GM21528 (cell line): ENCODE results near the gene UBXN1.
"Not testable (repeated sequence)": the region's sequence is repeated elsewhere in the genome, so short reads cannot be mapped to it uniquely, and the experiment has no call there.

Experiments used
- ATAC-seq: cut with Tn5 transposase; IDR thresholded peaks from one replicate; pipeline ENCODE4 v1.9.1; 2021; ENCODE audit warnings: mild to moderate bottlenecking, moderate library complexity; ENCODE audit not compliant: unreplicated experiment, low FRiP score

The UBXN1 gene

DNA sequence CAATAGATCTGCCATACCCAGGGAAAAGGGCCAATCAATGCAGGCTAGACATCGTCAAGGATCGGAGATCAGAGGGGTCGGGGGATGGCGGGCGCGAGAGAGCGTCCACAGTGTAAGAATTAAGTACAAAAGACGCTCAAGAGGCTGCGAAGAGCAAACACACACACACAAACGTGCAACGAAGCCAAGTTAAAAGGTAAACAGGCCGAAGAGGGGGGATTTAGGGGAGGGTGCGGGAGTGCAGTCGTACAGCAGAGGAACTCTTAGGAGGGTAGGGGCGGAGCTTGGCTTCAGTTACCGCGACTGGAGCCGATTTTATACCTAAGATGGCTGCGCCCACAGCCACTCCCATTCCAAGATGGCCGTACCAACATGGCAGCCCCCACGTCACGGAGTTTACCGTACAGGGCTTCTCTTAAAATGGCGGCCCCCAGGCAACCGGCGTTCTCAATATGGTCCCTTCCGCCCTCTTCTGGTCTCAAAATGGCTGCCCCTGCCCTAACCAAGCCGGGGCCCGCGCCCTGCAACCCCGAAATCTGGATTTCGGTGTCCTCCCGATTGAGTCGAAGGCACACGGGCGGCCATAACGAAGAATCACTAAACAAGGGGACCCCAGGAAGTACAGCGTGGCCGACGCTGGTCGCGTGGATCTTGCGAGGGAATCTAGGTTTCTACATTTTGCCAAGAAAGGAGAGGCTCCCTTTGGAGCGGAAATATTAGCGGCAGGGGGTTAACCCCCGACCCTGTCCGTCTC lies 30.6 kb upstream of the UBXN1 start:
- ATAC-seq: peak; percentile 73

DNA sequence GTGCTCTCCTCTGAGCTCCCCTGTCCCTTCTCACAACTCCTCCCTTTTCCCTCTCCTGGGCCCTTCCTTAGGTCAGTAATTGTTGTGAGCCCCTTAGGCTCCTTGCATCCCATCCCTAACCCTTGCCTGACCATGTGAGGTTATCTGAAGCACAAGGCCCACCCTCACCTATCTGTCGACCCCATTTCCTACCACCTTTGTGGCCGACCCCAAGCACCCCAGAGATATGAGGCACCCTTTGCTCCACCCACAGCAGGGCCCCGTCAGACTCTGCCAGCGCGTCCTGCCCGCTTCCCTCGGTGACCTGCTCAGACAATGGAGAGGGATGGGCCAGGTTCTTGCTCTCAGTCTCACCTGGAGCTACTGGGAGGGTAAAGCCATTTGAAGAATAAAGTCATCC lies 29.9 kb upstream of the UBXN1 start:
- no peak for ATAC-seq

- ATAC-seq: no peak
Observed at GRCh38 chr11:62708392-62708791, 29.5 kb upstream of the UBXN1 start.

- ATAC-seq: no peak
Observed at GRCh38 chr11:62707277-62707861, 28.5 kb upstream of the UBXN1 start, which contains the start of the genes BSCL2 and GNG3. Gene BSCL2 (minus strand): TSS chr11:62707424. CDS start chr11:62707195, 229 bp downstream. Gene GNG3 (plus strand): TSS chr11:62707676. CDS start chr11:62708296, 620 bp downstream.

- no peak for ATAC-seq
Observed at GRCh38 chr11:62706850-62707247, 28.0 kb upstream of the UBXN1 start.

DNA sequence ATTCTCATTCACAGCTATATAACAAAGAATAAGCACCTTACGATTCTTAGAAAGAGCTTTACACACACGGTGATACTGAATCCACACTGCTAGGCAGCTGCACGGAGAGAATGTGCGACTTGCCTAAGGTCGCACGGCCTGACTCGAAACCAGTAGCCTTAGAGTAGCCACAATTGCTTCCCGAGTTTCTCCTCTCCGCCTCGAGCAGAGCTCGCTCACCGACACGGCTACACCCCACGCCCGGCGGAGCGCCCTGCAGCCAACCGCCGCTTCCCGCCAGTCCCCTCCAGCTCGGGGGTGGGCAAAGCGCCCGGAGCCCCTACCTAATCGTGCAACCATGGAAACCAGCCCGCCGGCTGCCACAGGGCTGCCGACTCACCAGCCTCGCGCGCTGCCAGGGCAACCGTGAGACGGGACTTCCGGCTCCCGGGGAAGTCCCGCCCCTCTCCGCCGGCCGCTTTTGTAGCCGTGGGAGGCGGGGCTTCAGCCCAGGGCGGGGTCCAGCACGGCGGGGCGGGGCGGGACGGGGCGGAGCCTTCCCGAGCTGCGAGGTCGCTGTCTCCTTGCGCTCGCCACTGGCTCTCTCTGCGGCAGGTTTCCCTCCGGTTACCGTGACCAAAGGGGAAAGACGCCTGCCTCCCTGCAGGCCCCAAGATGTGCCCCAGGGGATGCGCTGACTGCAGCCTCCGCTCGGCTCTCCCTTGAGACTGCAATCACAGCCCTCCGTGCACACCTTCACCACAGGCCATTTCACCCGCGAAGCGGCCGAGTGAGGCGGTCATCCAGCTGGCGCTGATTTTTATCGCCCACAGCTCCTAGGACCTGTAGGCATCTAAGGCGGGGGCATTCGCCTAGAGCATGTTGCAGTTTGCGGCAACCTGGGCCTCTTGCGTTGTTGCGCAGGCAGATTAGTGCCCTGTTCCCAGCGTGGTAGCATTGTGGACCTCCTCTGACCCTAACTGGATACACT lies 27.3 kb upstream of the UBXN1 start:
- peak; percentile 50 for ATAC-seq

- ATAC-seq: no peak
Observed at GRCh38 chr11:62705413-62705812, 26.5 kb upstream of the UBXN1 start.

DNA sequence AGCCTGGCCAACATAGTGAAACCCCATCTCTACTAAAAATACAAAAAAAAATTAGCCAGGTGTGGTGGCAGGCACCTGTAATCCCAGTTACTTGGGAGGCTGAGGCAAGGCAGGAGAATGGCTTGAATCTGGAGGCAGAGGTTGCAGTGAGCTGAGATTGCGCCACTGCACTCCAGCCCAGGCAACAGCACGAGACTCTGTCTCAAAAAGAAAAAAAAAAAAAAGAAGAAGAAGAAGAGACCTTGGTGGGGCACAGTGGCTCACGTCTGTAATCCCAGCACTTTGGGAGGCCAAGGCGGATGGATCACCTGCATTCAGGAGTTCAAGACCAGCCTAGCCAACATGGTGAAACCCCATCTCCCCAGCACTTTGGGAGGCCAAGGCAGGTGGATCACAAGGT lies 25.0 kb upstream of the UBXN1 start:
- not testable (repeated sequence) for ATAC-seq

DNA sequence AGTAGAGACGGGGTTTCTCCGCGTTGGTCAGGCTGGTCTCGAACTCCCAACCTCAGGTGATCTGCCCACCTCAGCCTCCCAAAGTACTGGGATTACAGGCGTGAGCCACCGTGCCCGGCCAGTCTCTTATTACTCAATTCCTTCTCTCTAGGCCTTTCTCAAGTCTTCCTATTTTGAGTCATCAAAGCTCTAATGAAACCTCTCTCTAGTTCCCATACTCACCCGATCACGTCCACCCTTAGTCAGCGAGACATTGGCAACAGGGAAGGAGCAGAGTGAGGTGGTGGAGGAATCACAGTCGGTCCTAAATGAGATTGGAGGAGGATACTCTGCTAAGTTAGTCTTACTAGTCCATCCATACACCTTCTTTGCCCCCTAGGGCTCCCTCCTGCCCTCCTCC lies 23.4 kb upstream of the UBXN1 start:
- no peak for ATAC-seq

GRCh38 chr11:62694455-62695167 lies 15.7 kb upstream of the UBXN1 start:
- ATAC-seq: no peak

GRCh38 chr11:62693624-62694023 lies 14.8 kb upstream of the UBXN1 start:
- ATAC-seq: not testable (repeated sequence)

DNA sequence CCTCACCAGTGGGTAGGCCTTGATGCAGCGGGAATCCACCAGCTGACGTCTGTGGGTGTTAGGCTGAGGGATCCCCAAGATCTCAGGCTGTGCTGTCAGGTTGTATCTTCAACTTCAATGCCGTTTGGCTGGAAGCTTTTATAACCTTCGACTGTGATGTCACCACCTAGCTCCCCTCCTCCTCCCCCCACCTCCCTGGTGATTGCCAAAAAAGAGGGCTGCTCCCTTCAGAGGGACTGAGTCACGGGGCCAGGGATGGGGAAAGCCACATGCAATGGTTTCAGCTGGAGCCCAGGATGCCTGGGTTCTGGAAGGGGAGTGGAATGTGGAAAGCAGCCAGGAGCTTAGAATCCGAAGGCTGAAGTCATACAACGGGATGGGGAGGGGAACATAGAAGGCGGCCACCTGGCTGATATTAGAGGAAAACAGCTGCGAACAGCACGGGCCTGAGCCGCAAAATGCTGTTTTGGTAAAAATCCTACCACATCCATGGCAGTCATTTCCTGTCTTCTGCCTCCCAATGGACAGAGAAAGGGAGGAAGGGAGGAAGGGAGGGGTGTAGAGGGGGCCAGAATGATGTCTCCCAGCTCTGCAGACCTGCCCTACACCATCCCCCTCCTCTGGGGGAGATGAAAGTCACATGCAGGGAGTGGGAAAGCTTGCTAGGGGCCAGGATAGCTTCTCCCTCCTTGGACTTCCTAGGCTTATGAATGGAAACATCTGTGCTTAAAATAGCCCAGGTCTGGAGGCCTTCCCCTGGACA lies 10.7 kb upstream of the UBXN1 start, which contains the start of gene LRRN4CL:
Gene LRRN4CL, minus strand, starts transcription at position 110 of the 763 bp plus-strand sequence. CDS start 1,022 bp downstream, outside the sequence.
- no peak for ATAC-seq

- ATAC-seq: no peak
Observed at GRCh38 chr11:62688491-62688890, 9.6 kb upstream of the UBXN1 start.

DNA sequence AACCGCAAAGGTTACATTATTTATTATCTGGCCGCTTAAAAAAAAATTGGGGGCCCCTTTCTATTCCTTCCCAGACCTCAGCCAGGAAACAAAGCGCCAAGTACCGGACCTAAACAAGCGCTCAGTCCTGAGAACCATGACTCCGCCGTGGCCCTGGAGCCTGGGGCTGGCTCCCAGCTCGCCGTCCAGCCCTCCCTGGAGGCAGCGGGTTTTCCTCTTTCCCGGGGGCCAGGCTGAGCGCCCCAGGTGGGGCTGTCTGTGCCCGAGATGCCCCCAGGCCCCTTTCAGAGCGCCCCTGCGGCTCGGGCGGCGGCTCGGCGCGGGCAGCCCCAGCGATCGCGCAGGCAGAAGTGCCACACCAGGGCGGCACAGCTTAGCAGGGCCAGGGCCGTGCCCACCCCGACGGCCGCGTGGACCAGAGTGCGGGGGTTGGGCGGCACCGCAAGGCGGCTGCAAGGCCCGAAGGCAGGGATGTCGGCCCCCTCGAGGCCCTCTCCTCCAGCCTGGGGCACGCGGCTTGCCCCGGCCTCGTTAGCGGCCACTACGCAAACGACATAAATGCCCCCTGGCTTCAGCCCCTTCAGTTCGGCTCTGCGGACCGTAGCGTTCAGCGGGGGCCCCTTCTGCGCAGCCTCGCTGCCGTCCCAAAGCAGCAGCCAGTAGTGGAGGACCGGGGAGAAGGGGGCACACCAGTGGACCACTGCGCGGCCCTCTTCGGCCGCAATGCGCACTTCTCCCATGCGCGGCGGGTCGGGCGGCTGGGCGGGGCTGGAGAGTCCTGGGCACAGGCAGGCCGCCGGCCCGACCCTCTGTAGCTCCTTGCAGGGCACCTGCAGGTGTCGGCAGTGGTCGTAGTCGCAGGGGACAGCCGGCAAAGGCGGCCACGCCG lies 8.9 kb upstream of the UBXN1 start:
- ATAC-seq: no peak

GRCh38 chr11:62682518-62682917 lies 3.6 kb upstream of the UBXN1 start:
- no peak for ATAC-seq

GRCh38 chr11:62680825-62681240 lies 2.0 kb upstream of the UBXN1 start:
- ATAC-seq: no peak

GRCh38 chr11:62678433-62678769 lies 472 bp downstream of the UBXN1 start:
- ATAC-seq: no peak

GRCh38 chr11:62677714-62678113 lies 1.2 kb downstream of the UBXN1 start:
- ATAC-seq: no peak

DNA sequence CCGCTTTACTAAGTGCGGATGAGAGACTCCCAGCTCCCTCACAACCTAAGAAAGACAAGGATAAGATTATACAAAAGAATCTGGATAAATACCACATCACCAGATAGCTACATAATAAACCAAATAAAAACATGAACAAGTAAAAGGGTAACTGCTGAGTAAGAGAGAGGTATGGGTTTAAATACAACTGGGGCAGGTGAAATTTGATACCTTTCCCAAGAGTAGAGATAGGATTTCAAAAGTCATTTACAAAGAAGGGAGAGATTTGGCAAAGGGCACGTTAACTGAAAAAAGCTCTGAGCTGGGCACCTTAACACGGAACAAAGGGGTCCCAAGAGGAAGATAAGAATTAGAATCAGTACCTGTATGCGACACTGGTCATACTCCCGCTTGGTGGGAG lies 1.7 kb downstream of the UBXN1 start:
- ATAC-seq: no peak
